Epithelial cell of proximal tubule (primary cell): ENCODE measurements around the gene IGF2BP1. TPM values are rescaled to one million over a fixed set of nuclear protein-coding genes. Genes with fewer than 3 reads are reported as not detected.

Experiments used
- DNase-seq: peaks from one replicate; pipeline ENCODE4 v3.0.0-alpha.2; 2011; ENCODE audit warnings: low read depth
- H3K4me3 ChIP-seq: 2 replicates; pipeline ENCODE4 v1.5.1; 2011; ENCODE audit warnings: low read depth, mild to moderate bottlenecking, low read length
- CTCF ChIP-seq: conservative IDR thresholded peaks from 2 replicates; pipeline ENCODE4 v1.5.1; 2012; ENCODE audit warnings: low read depth, mild to moderate bottlenecking, low read length
- total RNA-seq: library from RNA; depleted of rRNA; stranded (reverse); fragments of >200 nt; gene quantifications from 2 replicates; pipeline ENCODE4 v1.2.3, GENCODE V29; 2015

The IGF2BP1 gene
- total RNA-seq, 1 donor from 2014 or later: 9.0 TPM

GRCh38 chr17:48995304-48995973 lies 1.7 kb upstream of the IGF2BP1 start:
- DNase-seq: no peak

GRCh38 chr17:48995974-48996721 lies 1.0 kb upstream of the IGF2BP1 start:
- no peak for TF ChIP-seq CTCF
- H3K4me3 ChIP-seq: no peak overlapping the region
- DNase-seq: no peak

More at GRCh38 chr17:48995304-48995973, 1.7 kb upstream of the IGF2BP1 start:
- H3K4me3 ChIP-seq: no peak overlapping the region
- TF ChIP-seq CTCF: no peak

- no peak overlapping the region for H3K4me3 ChIP-seq
- no peak for DNase-seq
- no peak for TF ChIP-seq CTCF
These were observed 473 bp upstream of the IGF2BP1 start for GRCh38 chr17:48996722-48997102.

- no peak for TF ChIP-seq CTCF
- no peak overlapping the region for H3K4me3 ChIP-seq
- DNase-seq: no peak
These were observed 822 bp downstream of the IGF2BP1 start for GRCh38 chr17:48997827-48998586.

GRCh38 chr17:48998587-48999440 lies 1.6 kb downstream of the IGF2BP1 start:
- no peak for DNase-seq
- no peak overlapping the region for H3K4me3 ChIP-seq
- no peak for TF ChIP-seq CTCF

GRCh38 chr17:49000943-49001342 lies 3.8 kb downstream of the IGF2BP1 start:
- no peak for TF ChIP-seq CTCF
- no peak for DNase-seq
- H3K4me3 ChIP-seq: no peak overlapping the region
